ENCODE results near the gene GRK7. TPM values are rescaled to one million over a fixed set of nuclear protein-coding genes. Genes with fewer than 3 reads are reported as not detected.
"Not testable (repeated sequence)": the region's sequence is repeated elsewhere in the genome, so short reads cannot be mapped to it uniquely, and the experiment has no call there.

The GRK7 gene
- total RNA-seq, 1 donor: not detected

DNA sequence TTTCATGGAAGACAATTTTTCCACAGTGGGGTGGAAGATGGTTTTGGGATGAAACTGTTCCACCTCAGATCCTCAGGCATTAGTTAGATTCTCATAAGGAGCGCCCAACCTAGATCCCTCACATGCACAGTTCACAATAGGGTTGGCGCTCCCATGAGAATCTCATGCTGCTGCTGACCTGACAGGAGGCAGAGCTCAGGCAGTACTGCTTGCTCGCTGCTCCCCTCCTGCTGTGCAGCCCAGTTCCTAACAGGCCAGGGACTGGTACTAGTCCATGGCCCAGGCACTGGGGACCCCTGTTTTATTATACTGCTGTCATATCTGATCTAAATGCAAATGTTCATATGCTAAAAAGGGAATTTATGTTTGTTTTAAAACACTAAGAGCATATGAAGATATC lies 9.8 kb upstream of the GRK7 start:
- no peaks in the 10 kb centered on the region for H3K36me3 ChIP-seq (ENCODE audit: insufficient read depth, low read length)
- H3K27me3 ChIP-seq (ENCODE audit: insufficient read depth, low read length): no peaks in the 10 kb centered on the region
- H3K4me1 ChIP-seq (ENCODE audit: insufficient read depth, low read length): no peaks in the 10 kb centered on the region
- no peak for DNase-seq (ENCODE audit: insufficient read length, low spot score, missing footprints)
- H3K4me3 ChIP-seq (ENCODE audit: insufficient read depth, low read length): no peak overlapping the region
- H3K9me3 ChIP-seq (ENCODE audit: low read depth, low read length): no peaks in the 10 kb centered on the region
- no peak overlapping the region for H3K27ac ChIP-seq (ENCODE audit: low read depth, low read length)
- TF ChIP-seq CTCF (IDR thresholded peaks at IDR 0.05; ENCODE audit: extremely low read depth, low read depth, low read length): no peak
- no peak overlapping the region for H3K4me2 ChIP-seq (ENCODE audit: insufficient read depth, low read length)
- no peaks in the 10 kb centered on the region for H3K79me2 ChIP-seq (ENCODE audit: insufficient read depth, low read length)
- H4K20me1 ChIP-seq (ENCODE audit: insufficient read depth, low read length): no peaks in the 10 kb centered on the region
- H2AFZ ChIP-seq (ENCODE audit: low read length): no peak overlapping the region

GRCh38 chr3:141754032-141754431 lies 9.2 kb upstream of the GRK7 start:
- H3K79me2 ChIP-seq (ENCODE audit: insufficient read depth, low read length): no peaks in the 10 kb centered on the region
- H2AFZ ChIP-seq (ENCODE audit: low read length): no peak overlapping the region
- no peak overlapping the region for H3K4me3 ChIP-seq (ENCODE audit: insufficient read depth, low read length)
- DNase-seq (ENCODE audit: insufficient read length, low spot score, missing footprints): no peak
- no peaks in the 10 kb centered on the region for H3K9me3 ChIP-seq (ENCODE audit: low read depth, low read length)
- H3K36me3 ChIP-seq (ENCODE audit: insufficient read depth, low read length): no peaks in the 10 kb centered on the region
- H3K27ac ChIP-seq (ENCODE audit: low read depth, low read length): no peak overlapping the region
- H3K4me1 ChIP-seq (ENCODE audit: insufficient read depth, low read length): no peaks in the 10 kb centered on the region
- TF ChIP-seq CTCF (IDR thresholded peaks at IDR 0.05; ENCODE audit: extremely low read depth, low read depth, low read length): no peak
- H3K27me3 ChIP-seq (ENCODE audit: insufficient read depth, low read length): no peaks in the 10 kb centered on the region
- no peaks in the 10 kb centered on the region for H4K20me1 ChIP-seq (ENCODE audit: insufficient read depth, low read length)
- H3K4me2 ChIP-seq (ENCODE audit: insufficient read depth, low read length): no peak overlapping the region

DNA sequence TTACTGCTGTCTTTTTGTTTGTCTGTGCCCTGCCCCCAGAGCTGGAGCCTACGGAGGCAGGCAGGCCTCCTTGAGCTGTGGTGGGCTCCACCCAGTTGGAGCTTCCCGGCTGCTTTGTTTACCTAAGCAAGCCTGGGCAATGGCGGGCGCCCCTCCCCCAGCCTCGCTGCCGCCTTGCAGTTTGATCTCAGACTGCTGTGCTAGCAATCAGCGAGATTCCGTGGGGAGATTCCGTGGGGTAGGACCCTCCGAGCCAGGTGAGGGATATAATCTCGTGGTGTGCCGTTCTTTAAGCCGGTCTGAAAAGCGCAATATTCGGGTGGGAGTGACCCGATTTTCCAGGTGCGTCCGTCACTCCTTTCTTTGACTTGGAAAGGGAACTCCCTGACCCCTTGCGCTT lies 656 bp upstream of the GRK7 start:
- H3K36me3 ChIP-seq (ENCODE audit: insufficient read depth, low read length); H3K79me2 ChIP-seq (ENCODE audit: insufficient read depth, low read length); H3K4me1 ChIP-seq (ENCODE audit: insufficient read depth, low read length); H3K27me3 ChIP-seq (ENCODE audit: insufficient read depth, low read length); H3K4me2 ChIP-seq (ENCODE audit: insufficient read depth, low read length); H3K9me3 ChIP-seq (ENCODE audit: low read depth, low read length); H4K20me1 ChIP-seq (ENCODE audit: insufficient read depth, low read length); H2AFZ ChIP-seq (ENCODE audit: low read length); H3K4me3 ChIP-seq (ENCODE audit: insufficient read depth, low read length); DNase-seq (ENCODE audit: insufficient read length, low spot score, missing footprints); H3K27ac ChIP-seq (ENCODE audit: low read depth, low read length): not testable (repeated sequence)

- H3K27ac ChIP-seq (ENCODE audit: low read depth, low read length): no peak overlapping the region
- H3K79me2 ChIP-seq (ENCODE audit: insufficient read depth, low read length): no peaks in the 10 kb centered on the region
- no peak for TF ChIP-seq CTCF (IDR thresholded peaks at IDR 0.05; ENCODE audit: extremely low read depth, low read depth, low read length)
- H3K4me2 ChIP-seq (ENCODE audit: insufficient read depth, low read length): no peak overlapping the region
- H3K4me1 ChIP-seq (ENCODE audit: insufficient read depth, low read length): no peaks in the 10 kb centered on the region
- H3K9me3 ChIP-seq (ENCODE audit: low read depth, low read length): no peaks in the 10 kb centered on the region
- H3K27me3 ChIP-seq (ENCODE audit: insufficient read depth, low read length): no peaks in the 10 kb centered on the region
- DNase-seq (ENCODE audit: insufficient read length, low spot score, missing footprints): no peak
- no peaks in the 10 kb centered on the region for H3K36me3 ChIP-seq (ENCODE audit: insufficient read depth, low read length)
- no peak overlapping the region for H3K4me3 ChIP-seq (ENCODE audit: insufficient read depth, low read length)
- no peak overlapping the region for H2AFZ ChIP-seq (ENCODE audit: low read length)
- no peaks in the 10 kb centered on the region for H4K20me1 ChIP-seq (ENCODE audit: insufficient read depth, low read length)
These were observed 837 bp downstream of the GRK7 start for GRCh38 chr3:141764045-141764444.

- Histone ChIP-seq H2AFZ (ENCODE audit: low read length) (no peak overlapping the region), H3K36me3 (ENCODE audit: insufficient read depth, low read length) (no peaks in the 10 kb centered on the region), H3K79me2 (ENCODE audit: insufficient read depth, low read length) (no peaks in the 10 kb centered on the region), H3K4me3 (ENCODE audit: insufficient read depth, low read length) (no peak overlapping the region), H3K27ac (ENCODE audit: low read depth, low read length) (no peak overlapping the region), H4K20me1 (ENCODE audit: insufficient read depth, low read length) (no peaks in the 10 kb centered on the region), H3K4me1 (ENCODE audit: insufficient read depth, low read length) (no peaks in the 10 kb centered on the region), H3K4me2 (ENCODE audit: insufficient read depth, low read length) (no peak overlapping the region), H3K27me3 (ENCODE audit: insufficient read depth, low read length) (no peaks in the 10 kb centered on the region), H3K9me3 (ENCODE audit: low read depth, low read length) (no peaks in the 10 kb centered on the region)
- no peak for TF ChIP-seq CTCF (IDR thresholded peaks at IDR 0.05; ENCODE audit: extremely low read depth, low read depth, low read length)
- no peak for DNase-seq (ENCODE audit: insufficient read length, low spot score, missing footprints)
These were observed 1.3 kb downstream of the GRK7 start for GRCh38 chr3:141764465-141764864.
